ENCODE data around the gene RNF144B. TPM values are rescaled to one million over a fixed set of nuclear protein-coding genes. Genes with fewer than 3 reads are reported as not detected.

Gene RNF144B
- total and polyA plus RNA-seq, 2 donors (not counting 1 experiment from before 2014, with no cell fraction given): 3.0 to 17.0 TPM

- CTCF ChIA-PET: interaction anchor here (0.8 to 1.9 kb wide), 10 partner anchors 10 to 120 kb away, joined by 3 to 17 read pairs (median 3); no protein-coding TSS in a partner anchor
- H3K27ac ChIP-seq (ENCODE audit: low read length in 2 of 2): no peak overlapping the region
- no peak for TF ChIP-seq CTCF (IDR thresholded peaks at IDR 0.05)
- no peak for TF ChIP-seq EZH2 (IDR thresholded peaks at IDR 0.05; ENCODE audit: borderline replicate concordance, insufficient read depth, low read depth, low read length, poor library complexity, severe bottlenecking)
- intact Hi-C loops (cut with micrococcal nuclease): loop anchor here (2.0 to 5.0 kb wide), 3 partner anchors 56 to 229 kb away; partner anchors contain the start of genes DEK, KDM1B and TPMT
- H3K4me3 ChIP-seq (ENCODE audit: control extremely low read depth in 1 of 5, extremely low read depth in 1 of 5, insufficient read depth in 1 of 5, low read depth in 2 of 5, low read length in 4 of 5): peak overlapping the region in 4 of 5 experiments; percentile 72 to 99 (median 89)
- H3K9me3 Mint-ChIP-seq (ENCODE audit: insufficient read depth): peaks cover 2% of the 10 kb centered on the region
- POLR2A ChIA-PET: interaction anchor here (1.4 kb wide), 2 partner anchors 14 to 56 kb away, joined by 4 to 13 read pairs; no protein-coding TSS in a partner anchor
- H3K27ac Mint-ChIP-seq: peak overlapping the region; percentile 95
- H2AFZ ChIP-seq (ENCODE audit: insufficient read depth, low read depth, low read length, poor library complexity, severe bottlenecking): peak overlapping the region; percentile 85
- H3K79me2 ChIP-seq (ENCODE audit: control insufficient read depth, insufficient read depth, low read length): peaks cover 38% of the 10 kb centered on the region
- H3K4me2 ChIP-seq (replicated peaks; ENCODE audit: low read depth, low read length, poor library complexity, severe bottlenecking): peak overlapping the region; percentile 80
- ATAC-seq (ENCODE audit: low read depth) (no peak), DNase-seq (peak; percentile 8)
- no peaks in the 10 kb centered on the region for H3K27me3 ChIP-seq (replicated peaks in 1 of 4; ENCODE audit: control extremely low read depth in 1 of 4, control insufficient read depth in 3 of 4, insufficient read depth in 4 of 4, low read length in 3 of 4)
- H3K27me3 Mint-ChIP-seq: no peaks in the 10 kb centered on the region
- H3K9me3 ChIP-seq (ENCODE audit: control extremely low read depth in 1 of 3, control insufficient read depth in 2 of 3, insufficient read depth in 1 of 3, low read length in 2 of 3): peaks cover 0 to 3% (median 0%) of the 10 kb centered on the region in 3 donors
- no peaks in the 10 kb centered on the region for H3K36me3 ChIP-seq (replicated peaks in 1 of 2; ENCODE audit: control extremely low read depth in 1 of 2, control insufficient read depth in 1 of 2, extremely low read depth in 1 of 2, insufficient read depth in 2 of 2, low read length in 1 of 2)
- peaks cover 31 to 32% of the 10 kb centered on the region in 2 donors for H3K4me1 ChIP-seq (ENCODE audit: control insufficient read depth in 2 of 2, insufficient read depth in 2 of 2, low read length in 2 of 2)
- H3K4me3 Mint-ChIP-seq: peak overlapping the region; percentile 99
- peak overlapping the region; percentile 92 for H3K9ac ChIP-seq (ENCODE audit: low read length)
- peaks cover 57% of the 10 kb centered on the region for H3K4me1 Mint-ChIP-seq
- H4K20me1 ChIP-seq (ENCODE audit: control insufficient read depth, insufficient read depth, low read length, poor library complexity, severe bottlenecking): no peaks in the 10 kb centered on the region
- 66% methylated on average over 3 of the region's 6 CpGs for WGBS (ENCODE audit: insufficient coverage)
Measured at GRCh38 chr6:18386298-18386976, 713 bp upstream of the RNF144B start.

- ChIA-PET POLR2A (no interaction called here), CTCF (interaction anchor here (1.5 to 1.9 kb wide), 2 partner anchors 9 to 12 kb away, joined by 4 to 5 read pairs; no protein-coding TSS in a partner anchor)
- H3K27me3 Mint-ChIP-seq: no peaks in the 10 kb centered on the region
- Histone ChIP-seq H2AFZ (ENCODE audit: insufficient read depth, low read depth, low read length, poor library complexity, severe bottlenecking) (peak overlapping the region; percentile 85), H3K9me3 (ENCODE audit: control extremely low read depth in 1 of 3, control insufficient read depth in 2 of 3, insufficient read depth in 1 of 3, low read length in 2 of 3) (peaks cover 0 to 3% (median 0%) of the 10 kb centered on the region in 3 donors), H3K27me3 (replicated peaks in 1 of 4; ENCODE audit: control extremely low read depth in 1 of 4, control insufficient read depth in 3 of 4, insufficient read depth in 4 of 4, low read length in 3 of 4) (no peaks in the 10 kb centered on the region), H3K4me3 (ENCODE audit: control extremely low read depth in 1 of 5, extremely low read depth in 1 of 5, insufficient read depth in 1 of 5, low read depth in 2 of 5, low read length in 4 of 5) (peak overlapping the region; percentile 72 to 100 (median 92)), H3K36me3 (replicated peaks in 1 of 2; ENCODE audit: control extremely low read depth in 1 of 2, control insufficient read depth in 1 of 2, extremely low read depth in 1 of 2, insufficient read depth in 2 of 2, low read length in 1 of 2) (no peaks in the 10 kb centered on the region), H3K9ac (ENCODE audit: low read length) (peak overlapping the region; percentile 92), H3K4me1 (ENCODE audit: control insufficient read depth in 2 of 2, insufficient read depth in 2 of 2, low read length in 2 of 2) (peaks cover 37 to 45% of the 10 kb centered on the region in 2 donors), H3K79me2 (ENCODE audit: control insufficient read depth, insufficient read depth, low read length) (peaks cover 56% of the 10 kb centered on the region), H3K4me2 (replicated peaks; ENCODE audit: low read depth, low read length, poor library complexity, severe bottlenecking) (peak overlapping the region; percentile 80), H3K27ac (ENCODE audit: low read length in 2 of 2) (peak overlapping the region in 1 of 2 donors; percentile 77), H4K20me1 (ENCODE audit: control insufficient read depth, insufficient read depth, low read length, poor library complexity, severe bottlenecking) (no peaks in the 10 kb centered on the region)
- ATAC-seq (ENCODE audit: low read depth) (no peak), DNase-seq (peak; percentile 24)
- no peak for TF ChIP-seq CTCF (IDR thresholded peaks at IDR 0.05)
- no peak for TF ChIP-seq EZH2 (IDR thresholded peaks at IDR 0.05; ENCODE audit: borderline replicate concordance, insufficient read depth, low read depth, low read length, poor library complexity, severe bottlenecking)
- peak overlapping the region; percentile 79 for H3K27ac Mint-ChIP-seq
- intact Hi-C loops (cut with micrococcal nuclease): loop anchor here (5.0 kb wide), 2 partner anchors 126 to 231 kb away; partner anchors contain the start of genes DEK, KDM1B and TPMT
- no CpG with 5 or more reads among the region's 3 CpGs for WGBS (ENCODE audit: insufficient coverage)
- peaks cover 65% of the 10 kb centered on the region for H3K4me1 Mint-ChIP-seq
- peaks cover 2% of the 10 kb centered on the region for H3K9me3 Mint-ChIP-seq (ENCODE audit: insufficient read depth)
- peak overlapping the region; percentile 99 for H3K4me3 Mint-ChIP-seq
Measured at GRCh38 chr6:18388271-18388670, 1.1 kb downstream of the RNF144B start.
